GM06990 (cell line): ENCODE data around the gene EGFLAM.

ENCODE experiments used
- DNase-seq: peaks from one replicate; pipeline ENCODE4 v3.0.0-alpha.2; 2011; ENCODE audit not compliant: insufficient read length; ENCODE audit errors: extremely low read depth
- H3K27me3 ChIP-seq: replicated peaks from 2 replicates; pipeline ENCODE4 v1.6.0; 2011; ENCODE audit warnings: low read length; ENCODE audit not compliant: control insufficient read depth, insufficient read depth
- H3K36me3 ChIP-seq: 2 replicates; pipeline ENCODE4 v1.5.1; 2011; ENCODE audit warnings: low read length; ENCODE audit not compliant: control insufficient read depth, insufficient read depth
- H3K4me3 ChIP-seq: replicated peaks from 2 replicates; pipeline ENCODE4 v1.5.1; 2011; ENCODE audit warnings: low read depth, mild to moderate bottlenecking, control low read depth, low read length
- TF ChIP-seq, protein P1 (sequence below): IDR thresholded peaks from 2 replicates; pipeline ENCODE4 v1.5.1; 2011; ENCODE audit warnings: low read length, control low read depth, mild to moderate bottlenecking, inconsistent platforms; ENCODE audit not compliant: insufficient read depth, poor library complexity, severe bottlenecking

Gene EGFLAM

DNA sequence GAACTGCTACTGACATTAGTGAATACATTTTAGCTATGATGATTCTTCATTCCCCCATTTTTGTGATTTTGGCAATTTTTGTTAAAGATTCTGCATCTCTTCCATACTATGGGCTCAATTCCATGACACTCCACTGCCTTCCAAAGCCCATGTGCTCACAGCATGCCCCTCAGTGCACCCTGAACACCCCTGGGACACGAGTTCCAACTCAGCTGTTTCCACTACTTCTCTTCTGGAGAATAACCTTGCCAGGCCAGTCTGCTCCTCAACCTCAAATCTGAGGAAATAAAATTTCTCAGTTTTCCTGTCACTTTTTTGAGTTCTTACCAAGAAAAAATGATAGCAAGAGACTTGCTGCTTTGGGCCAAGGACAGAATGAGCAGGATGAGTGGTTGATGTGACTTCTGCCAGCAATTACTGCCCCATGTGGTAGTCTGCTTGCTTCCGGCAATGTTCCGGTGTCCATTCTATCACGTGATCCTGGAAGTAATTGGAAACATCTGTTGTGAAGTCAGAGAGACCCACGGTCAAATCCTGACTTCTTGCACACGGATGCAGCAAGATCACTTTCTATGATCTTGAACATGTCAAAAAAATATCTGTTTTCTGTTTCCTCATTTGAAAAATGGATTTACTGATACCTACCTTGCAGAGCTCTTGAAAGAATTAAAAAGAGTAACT, 58.3 kb downstream of the EGFLAM start:
- no peak for DNase-seq
- TF ChIP-seq, protein P1, sequence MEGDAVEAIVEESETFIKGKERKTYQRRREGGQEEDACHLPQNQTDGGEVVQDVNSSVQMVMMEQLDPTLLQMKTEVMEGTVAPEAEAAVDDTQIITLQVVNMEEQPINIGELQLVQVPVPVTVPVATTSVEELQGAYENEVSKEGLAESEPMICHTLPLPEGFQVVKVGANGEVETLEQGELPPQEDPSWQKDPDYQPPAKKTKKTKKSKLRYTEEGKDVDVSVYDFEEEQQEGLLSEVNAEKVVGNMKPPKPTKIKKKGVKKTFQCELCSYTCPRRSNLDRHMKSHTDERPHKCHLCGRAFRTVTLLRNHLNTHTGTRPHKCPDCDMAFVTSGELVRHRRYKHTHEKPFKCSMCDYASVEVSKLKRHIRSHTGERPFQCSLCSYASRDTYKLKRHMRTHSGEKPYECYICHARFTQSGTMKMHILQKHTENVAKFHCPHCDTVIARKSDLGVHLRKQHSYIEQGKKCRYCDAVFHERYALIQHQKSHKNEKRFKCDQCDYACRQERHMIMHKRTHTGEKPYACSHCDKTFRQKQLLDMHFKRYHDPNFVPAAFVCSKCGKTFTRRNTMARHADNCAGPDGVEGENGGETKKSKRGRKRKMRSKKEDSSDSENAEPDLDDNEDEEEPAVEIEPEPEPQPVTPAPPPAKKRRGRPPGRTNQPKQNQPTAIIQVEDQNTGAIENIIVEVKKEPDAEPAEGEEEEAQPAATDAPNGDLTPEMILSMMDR = no peak
- Histone ChIP-seq H3K27me3 (peaks cover 2% of the 10 kb centered on the region; the same call in 1 of the 2 replicates), H3K36me3 (no peaks in the 10 kb centered on the region), H3K4me3 (no peak overlapping the region)

DNA sequence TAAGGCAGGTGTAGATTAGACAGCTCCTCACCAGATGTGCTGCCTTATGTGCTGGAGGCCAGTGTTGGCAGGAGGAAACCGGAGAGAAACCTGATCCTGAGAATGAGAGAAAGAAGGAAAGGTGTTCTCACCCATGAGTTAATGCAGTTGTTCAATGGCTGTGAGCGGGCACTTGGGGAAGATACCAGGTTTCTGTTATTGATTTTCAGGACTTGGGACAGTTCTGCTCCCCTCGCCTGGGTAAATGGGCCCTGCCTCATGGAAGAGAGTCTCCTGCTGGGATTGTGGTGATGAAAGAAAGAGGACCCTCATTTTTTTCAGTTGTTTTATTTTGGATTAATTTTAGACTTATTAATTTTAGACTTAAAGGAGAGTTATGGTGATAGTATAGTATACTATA, 59.5 kb downstream of the EGFLAM start:
- peaks cover 2% of the 10 kb centered on the region; the same call in 1 of the 2 replicates for H3K27me3 ChIP-seq
- no peak overlapping the region for H3K4me3 ChIP-seq

DNA sequence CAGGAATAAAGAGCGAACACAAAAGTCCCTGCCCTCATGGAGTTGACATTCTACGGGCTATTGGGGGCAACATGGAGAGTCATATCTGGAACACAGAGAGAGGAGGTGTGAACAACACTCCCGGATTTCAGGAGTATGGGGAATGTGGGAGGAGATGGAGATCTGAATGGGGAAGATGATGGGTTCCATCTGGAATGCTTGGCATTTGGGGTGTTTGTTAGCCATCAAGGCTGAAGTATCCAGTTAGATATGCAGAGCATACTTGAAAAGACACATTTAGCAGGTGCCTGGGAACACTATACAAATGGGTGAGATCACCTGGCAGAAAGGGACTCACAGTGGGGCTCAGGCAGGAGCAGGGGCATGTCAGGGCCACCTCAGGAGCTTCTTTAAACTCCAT, 61.1 kb downstream of the EGFLAM start:
- TF ChIP-seq, protein P1 = no peak
- DNase-seq = no peak
- H3K4me3 ChIP-seq = no peak overlapping the region
- H3K36me3 ChIP-seq = no peaks in the 10 kb centered on the region
- H3K27me3 ChIP-seq = peaks cover 2% of the 10 kb centered on the region

More for the DNA sequence above, 59.5 kb downstream of the EGFLAM start:
- TF ChIP-seq, protein P1 = no peak
- no peaks in the 10 kb centered on the region for H3K36me3 ChIP-seq
- no peak for DNase-seq

DNA sequence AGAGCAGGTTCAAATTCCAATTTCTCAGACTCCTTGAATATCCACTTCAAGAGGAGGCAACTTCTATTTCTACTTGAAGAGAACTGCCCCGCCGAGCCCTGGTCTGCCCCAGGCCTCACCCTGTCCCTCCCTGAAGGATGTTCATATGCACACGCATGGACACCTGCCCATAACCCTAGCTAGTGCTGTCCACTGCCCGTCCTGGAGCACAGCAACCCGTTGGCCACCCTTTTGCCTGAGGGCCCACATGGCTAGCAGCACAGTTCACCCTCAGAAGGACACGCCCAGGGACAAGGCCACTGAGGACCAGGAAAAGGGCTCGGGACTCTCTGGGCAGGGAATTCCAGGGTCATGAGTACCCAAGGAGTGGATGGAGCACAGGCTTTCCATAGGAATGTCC, 63.6 kb downstream of the EGFLAM start:
- TF ChIP-seq, protein P1 = no peak
- no peak overlapping the region for H3K4me3 ChIP-seq
- no peaks in the 10 kb centered on the region for H3K36me3 ChIP-seq
- peaks cover 2% of the 10 kb centered on the region for H3K27me3 ChIP-seq
- DNase-seq = no peak

DNA sequence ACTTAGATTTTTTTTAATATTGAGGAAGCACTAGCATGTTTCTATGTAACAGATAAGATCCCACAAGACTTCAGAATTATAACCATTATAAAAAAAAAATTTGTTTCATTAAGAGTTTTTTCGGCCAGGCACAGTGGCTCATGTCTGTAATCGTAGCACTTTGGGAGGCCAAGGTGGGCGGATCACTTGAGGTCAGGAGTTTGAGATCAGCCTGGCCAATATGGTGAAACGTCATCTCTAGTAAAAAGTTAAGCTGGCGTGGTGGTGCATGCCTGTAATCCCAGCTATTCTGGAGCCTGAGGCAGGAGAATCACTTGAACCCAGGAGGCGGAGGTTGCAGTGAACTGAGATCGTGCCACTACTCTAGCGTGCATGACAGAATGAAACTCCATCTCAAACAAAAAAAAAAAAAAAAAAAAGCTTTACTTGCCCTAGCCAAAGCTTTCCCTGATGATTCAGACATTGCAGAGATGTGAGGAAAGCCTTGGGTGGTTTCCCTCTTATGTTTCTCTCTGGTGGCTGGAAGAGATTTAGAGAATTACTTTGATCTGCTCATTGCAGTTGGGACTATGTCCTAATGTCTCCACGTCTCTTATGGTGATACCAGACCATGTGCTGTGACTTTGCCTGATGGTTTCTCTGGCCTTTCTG, 65.4 kb downstream of the EGFLAM start:
- DNase-seq = no peak
- no peaks in the 10 kb centered on the region for H3K36me3 ChIP-seq
- H3K4me3 ChIP-seq = no peak overlapping the region
- TF ChIP-seq, protein P1 = no peak
- peaks cover 2% of the 10 kb centered on the region for H3K27me3 ChIP-seq
